Activated naive CD4-positive, alpha-beta T cell treated with anti-CD3 and anti-CD28 coated beads, Interleukin-2, amount 50 U/mL, for 24 hours (primary cell): ENCODE results near the gene LPCAT2.

Experiments used
- H3K27ac Mint-ChIP-seq: one replicate; pipeline ENCODE4 v1.8.0; 2021; ENCODE audit warnings: mild to moderate bottlenecking, mixed read lengths
- H3K27me3 Mint-ChIP-seq: one replicate; pipeline ENCODE4 v1.8.0; 2021; ENCODE audit warnings: mixed read lengths
- H3K36me3 Mint-ChIP-seq: one replicate; pipeline ENCODE4 v1.8.0; 2021; ENCODE audit warnings: mixed read lengths
- H3K4me1 Mint-ChIP-seq: one replicate; pipeline ENCODE4 v1.8.0; 2021; ENCODE audit warnings: mixed read lengths
- H3K4me3 Mint-ChIP-seq: one replicate; pipeline ENCODE4 v1.8.0; 2021; ENCODE audit warnings: mild to moderate bottlenecking, mixed read lengths
- H3K9me3 Mint-ChIP-seq: one replicate; pipeline ENCODE4 v1.8.0; 2021; ENCODE audit warnings: mixed read lengths

LPCAT2 gene

GRCh38 chr16:55543472-55543871 is 34.6 kb downstream of the LPCAT2 start:
- H3K9me3 Mint-ChIP-seq: no peaks in the 10 kb centered on the region
- no peaks in the 10 kb centered on the region for H3K4me1 Mint-ChIP-seq
- no peaks in the 10 kb centered on the region for H3K36me3 Mint-ChIP-seq
- no peak overlapping the region for H3K27ac Mint-ChIP-seq
- H3K4me3 Mint-ChIP-seq: no peak overlapping the region
- peaks cover 2% of the 10 kb centered on the region for H3K27me3 Mint-ChIP-seq

- H3K4me3 Mint-ChIP-seq: no peak overlapping the region
Measured at GRCh38 chr16:55552621-55553020, 43.7 kb downstream of the LPCAT2 start.

DNA sequence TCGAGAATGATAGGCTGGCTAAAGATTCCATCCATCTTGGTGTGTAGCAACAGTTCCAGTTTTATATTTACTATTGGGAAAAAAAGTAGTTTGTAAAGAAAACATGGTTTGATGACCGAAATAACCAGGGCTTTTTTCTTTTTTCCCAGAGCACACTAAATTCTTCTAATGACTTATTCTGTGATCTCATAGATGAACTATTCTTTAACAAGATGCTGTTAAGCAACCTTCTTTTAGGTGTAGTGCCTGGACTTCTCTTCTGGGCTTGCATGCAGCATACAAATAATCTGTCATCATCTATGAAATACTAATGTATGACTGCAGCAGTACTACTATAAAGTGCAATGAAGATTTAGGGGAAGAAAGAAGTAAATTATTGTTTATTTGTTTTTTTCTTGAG is 46.6 kb downstream of the LPCAT2 start:
- Mint-ChIP-seq H3K9me3 (peaks cover 10% of the 10 kb centered on the region), H3K4me1 (no peaks in the 10 kb centered on the region), H3K36me3 (no peaks in the 10 kb centered on the region), H3K27ac (no peak overlapping the region), H3K27me3 (no peaks in the 10 kb centered on the region), H3K4me3 (no peak overlapping the region)

More at GRCh38 chr16:55552621-55553020, 43.7 kb downstream of the LPCAT2 start:
- Mint-ChIP-seq H3K27ac (no peak overlapping the region), H3K27me3 (no peaks in the 10 kb centered on the region), H3K9me3 (peaks cover 10% of the 10 kb centered on the region), H3K4me1 (no peaks in the 10 kb centered on the region), H3K36me3 (no peaks in the 10 kb centered on the region)

DNA sequence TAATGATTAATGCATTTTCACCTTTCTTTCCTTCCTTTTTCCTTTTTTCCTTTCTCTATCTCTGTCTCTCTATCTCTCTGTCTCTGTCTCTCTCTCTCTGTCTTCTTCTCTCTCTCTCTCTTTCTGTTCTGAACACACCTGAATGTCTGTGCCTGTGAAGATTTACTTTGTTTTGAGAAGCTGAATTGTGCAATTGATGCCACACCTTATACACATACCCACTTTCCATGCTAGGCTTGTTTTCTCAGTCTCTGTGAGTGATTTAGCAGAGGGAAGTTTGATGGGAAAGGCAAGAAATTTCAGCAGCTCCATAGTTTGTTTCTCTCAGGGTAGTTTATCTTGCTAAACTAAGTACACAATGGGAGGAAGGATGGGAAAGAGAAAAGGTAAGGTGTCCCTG is 48.3 kb downstream of the LPCAT2 start:
- Mint-ChIP-seq H3K9me3 (peaks cover 10% of the 10 kb centered on the region), H3K4me1 (no peaks in the 10 kb centered on the region), H3K27ac (no peak overlapping the region), H3K36me3 (no peaks in the 10 kb centered on the region), H3K4me3 (no peak overlapping the region), H3K27me3 (no peaks in the 10 kb centered on the region)

GRCh38 chr16:55559233-55559632 is 50.4 kb downstream of the LPCAT2 start:
- Mint-ChIP-seq H3K9me3 (peaks cover 10% of the 10 kb centered on the region), H3K4me3 (no peak overlapping the region), H3K27ac (no peak overlapping the region), H3K27me3 (no peaks in the 10 kb centered on the region), H3K36me3 (no peaks in the 10 kb centered on the region), H3K4me1 (no peaks in the 10 kb centered on the region)

DNA sequence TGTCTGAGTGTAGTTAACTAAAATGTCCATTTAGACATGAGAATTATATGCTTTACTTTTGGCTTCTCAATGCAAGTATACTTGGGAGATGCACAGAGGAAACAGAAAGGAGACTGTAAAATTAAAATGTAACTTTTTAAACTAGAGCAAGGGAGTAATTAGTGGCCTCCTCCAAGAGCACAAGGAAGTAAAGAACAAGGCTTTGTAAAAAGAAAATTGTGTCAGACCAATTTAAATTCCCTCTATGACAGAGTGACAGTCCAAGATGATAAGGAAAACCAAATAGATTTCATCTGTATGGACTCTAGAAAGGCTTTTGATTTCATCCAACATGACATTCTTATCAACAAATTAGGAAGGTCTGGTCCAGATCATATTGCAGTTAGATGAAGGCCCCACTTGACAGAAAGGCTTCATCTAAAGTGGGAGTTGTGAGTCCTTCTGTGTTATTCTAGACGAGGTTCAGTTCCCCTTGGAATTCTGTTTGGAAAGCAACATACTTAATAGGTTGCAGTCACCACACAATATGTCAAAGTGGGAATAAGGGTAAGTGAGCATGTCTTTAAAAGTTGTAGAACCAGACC is 51.2 kb downstream of the LPCAT2 start:
- Mint-ChIP-seq H3K9me3 (peaks cover 5% of the 10 kb centered on the region), H3K4me3 (no peak overlapping the region), H3K4me1 (no peaks in the 10 kb centered on the region), H3K36me3 (no peaks in the 10 kb centered on the region), H3K27ac (no peak overlapping the region), H3K27me3 (no peaks in the 10 kb centered on the region)

DNA sequence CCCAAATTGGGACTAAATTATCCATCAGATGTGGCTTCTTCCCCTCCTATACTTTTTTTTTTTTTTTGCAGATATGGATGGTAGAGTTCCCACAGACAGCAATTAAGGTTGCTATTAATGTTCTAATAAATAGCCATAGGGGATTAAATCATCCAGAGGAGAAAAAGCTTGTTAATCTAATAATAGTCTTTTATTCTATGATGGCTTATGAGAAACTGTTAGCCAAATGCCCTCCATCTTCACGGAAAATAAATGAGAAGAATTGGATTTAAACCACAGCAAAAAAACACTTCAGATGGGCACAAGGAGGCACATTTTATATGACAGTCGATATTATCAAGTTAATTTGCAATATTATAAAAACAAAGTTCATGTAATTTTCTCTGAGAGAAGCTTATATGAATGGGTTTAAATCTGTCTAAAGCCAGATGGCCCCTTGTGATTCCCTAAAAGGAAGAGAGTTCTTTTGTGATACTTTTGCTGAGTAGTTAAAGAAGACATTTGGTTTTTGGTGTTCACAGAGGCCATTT is 52.5 kb downstream of the LPCAT2 start:
- Mint-ChIP-seq H3K4me3 (no peak overlapping the region), H3K27me3 (no peaks in the 10 kb centered on the region)

GRCh38 chr16:55562936-55563335 is 54.1 kb downstream of the LPCAT2 start:
- no peaks in the 10 kb centered on the region for H3K27me3 Mint-ChIP-seq
- H3K27ac Mint-ChIP-seq: no peak overlapping the region
- H3K9me3 Mint-ChIP-seq: no peaks in the 10 kb centered on the region
- no peaks in the 10 kb centered on the region for H3K36me3 Mint-ChIP-seq
- no peaks in the 10 kb centered on the region for H3K4me1 Mint-ChIP-seq
- H3K4me3 Mint-ChIP-seq: no peak overlapping the region

More for the DNA sequence above, 52.5 kb downstream of the LPCAT2 start:
- H3K4me1 Mint-ChIP-seq: no peaks in the 10 kb centered on the region
- no peak overlapping the region for H3K27ac Mint-ChIP-seq
- no peaks in the 10 kb centered on the region for H3K36me3 Mint-ChIP-seq
- peaks cover 5% of the 10 kb centered on the region for H3K9me3 Mint-ChIP-seq

- no peak overlapping the region for H3K4me3 Mint-ChIP-seq
- H3K27me3 Mint-ChIP-seq: no peaks in the 10 kb centered on the region
- no peaks in the 10 kb centered on the region for H3K36me3 Mint-ChIP-seq
- no peak overlapping the region for H3K27ac Mint-ChIP-seq
- no peaks in the 10 kb centered on the region for H3K9me3 Mint-ChIP-seq
- H3K4me1 Mint-ChIP-seq: no peaks in the 10 kb centered on the region
Measured at GRCh38 chr16:55563797-55564196, 54.9 kb downstream of the LPCAT2 start.

GRCh38 chr16:55565086-55565485 is 56.2 kb downstream of the LPCAT2 start:
- Mint-ChIP-seq H3K27me3 (no peaks in the 10 kb centered on the region), H3K27ac (no peak overlapping the region), H3K4me1 (no peaks in the 10 kb centered on the region), H3K9me3 (no peaks in the 10 kb centered on the region), H3K4me3 (no peak overlapping the region), H3K36me3 (no peaks in the 10 kb centered on the region)

DNA sequence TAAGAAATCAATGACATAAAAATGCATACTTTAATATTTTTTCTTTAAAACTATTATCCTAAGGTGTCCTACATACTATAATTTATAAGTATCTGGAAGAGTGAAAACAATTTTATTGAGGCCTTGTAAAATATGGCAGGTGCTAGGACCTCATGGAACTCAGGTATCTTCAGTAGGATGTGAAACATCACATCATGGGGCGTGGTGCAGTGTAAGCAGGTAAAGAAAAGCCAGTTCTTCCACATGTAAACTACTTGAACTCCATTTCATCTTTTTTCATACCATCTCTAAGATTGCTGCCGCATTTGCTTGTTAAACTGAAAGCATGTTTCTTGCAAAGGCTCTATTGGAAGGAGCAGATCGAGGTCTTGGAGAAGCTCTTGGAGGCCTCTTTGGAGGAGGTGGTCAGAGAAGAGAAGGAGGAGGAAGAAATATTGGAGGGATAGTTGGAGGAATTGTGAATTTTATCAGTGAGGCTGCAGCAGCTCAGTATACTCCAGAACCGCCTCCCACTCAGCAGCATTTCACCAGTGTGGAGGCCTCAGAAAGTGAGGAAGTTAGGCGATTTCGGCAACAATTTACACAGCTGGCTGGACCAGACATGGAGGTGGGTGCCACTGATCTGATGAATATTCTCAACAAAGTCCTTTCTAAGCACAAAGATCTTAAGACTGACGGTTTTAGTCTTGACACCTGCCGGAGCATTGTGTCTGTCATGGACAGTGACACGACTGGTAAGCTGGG is 57.7 kb downstream of the LPCAT2 start, which contains the start of gene CAPNS2:
CAPNS2 (plus strand) TSS at position 253 of the 744 bp plus-strand sequence; CDS start at position 326, 73 bp downstream.
- Mint-ChIP-seq H3K27me3 (no peaks in the 10 kb centered on the region), H3K4me1 (no peaks in the 10 kb centered on the region), H3K4me3 (no peak within 1 kb of the TSS), H3K27ac (no peak within 1 kb of the TSS), H3K36me3 (no peaks in the 10 kb centered on the region), H3K9me3 (no peaks in the 10 kb centered on the region)

DNA sequence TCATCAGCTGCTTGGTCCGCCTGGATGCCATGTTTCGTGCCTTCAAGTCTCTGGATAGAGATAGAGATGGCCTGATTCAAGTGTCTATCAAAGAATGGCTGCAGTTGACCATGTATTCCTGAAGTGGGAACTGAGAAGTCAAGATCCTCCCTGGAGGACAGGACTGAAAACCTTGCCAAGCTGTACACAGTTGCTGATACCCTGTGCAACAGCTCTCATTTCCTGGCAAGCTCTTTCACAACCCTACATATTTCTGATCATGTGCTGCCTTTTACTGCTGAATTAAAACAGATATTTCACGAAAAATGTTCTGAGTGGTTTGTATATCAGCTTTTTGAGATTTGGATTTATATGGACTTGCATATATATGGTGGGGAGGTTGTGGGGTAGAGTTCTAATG is 58.5 kb downstream of the LPCAT2 start:
- no peaks in the 10 kb centered on the region for H3K4me1 Mint-ChIP-seq
- H3K9me3 Mint-ChIP-seq: no peaks in the 10 kb centered on the region
- no peak overlapping the region for H3K27ac Mint-ChIP-seq
- no peak overlapping the region for H3K4me3 Mint-ChIP-seq
- H3K27me3 Mint-ChIP-seq: no peaks in the 10 kb centered on the region
- no peaks in the 10 kb centered on the region for H3K36me3 Mint-ChIP-seq

GRCh38 chr16:55568207-55568606 is 59.3 kb downstream of the LPCAT2 start:
- Mint-ChIP-seq H3K27ac (no peak overlapping the region), H3K9me3 (no peaks in the 10 kb centered on the region), H3K27me3 (no peaks in the 10 kb centered on the region), H3K36me3 (no peaks in the 10 kb centered on the region), H3K4me3 (no peak overlapping the region), H3K4me1 (no peaks in the 10 kb centered on the region)

DNA sequence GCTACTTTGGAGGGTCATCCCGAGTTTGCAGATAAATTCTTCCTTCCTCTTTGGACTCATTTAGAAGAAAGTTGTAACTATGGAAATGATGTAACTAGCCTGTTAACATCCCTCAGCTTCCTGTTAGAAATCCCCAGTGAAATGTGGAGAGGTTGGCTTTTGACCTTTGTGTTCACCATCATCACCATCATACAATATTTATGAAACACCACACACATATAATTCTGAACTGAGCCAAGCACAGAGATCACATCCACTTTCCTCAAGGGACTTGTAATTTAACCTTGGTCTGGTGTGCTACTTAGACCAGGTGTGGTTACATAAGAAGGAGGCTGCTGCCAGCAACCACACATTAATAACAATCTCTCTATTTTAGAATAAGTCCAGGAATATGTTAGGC is 60.2 kb downstream of the LPCAT2 start:
- Mint-ChIP-seq H3K36me3 (no peaks in the 10 kb centered on the region), H3K4me1 (no peaks in the 10 kb centered on the region), H3K9me3 (no peaks in the 10 kb centered on the region), H3K27me3 (no peaks in the 10 kb centered on the region), H3K27ac (no peak overlapping the region), H3K4me3 (no peak overlapping the region)

GRCh38 chr16:55570159-55570558 is 61.3 kb downstream of the LPCAT2 start:
- Mint-ChIP-seq H3K9me3 (no peaks in the 10 kb centered on the region), H3K27me3 (no peaks in the 10 kb centered on the region), H3K27ac (no peak overlapping the region), H3K4me3 (no peak overlapping the region), H3K4me1 (no peaks in the 10 kb centered on the region), H3K36me3 (no peaks in the 10 kb centered on the region)

DNA sequence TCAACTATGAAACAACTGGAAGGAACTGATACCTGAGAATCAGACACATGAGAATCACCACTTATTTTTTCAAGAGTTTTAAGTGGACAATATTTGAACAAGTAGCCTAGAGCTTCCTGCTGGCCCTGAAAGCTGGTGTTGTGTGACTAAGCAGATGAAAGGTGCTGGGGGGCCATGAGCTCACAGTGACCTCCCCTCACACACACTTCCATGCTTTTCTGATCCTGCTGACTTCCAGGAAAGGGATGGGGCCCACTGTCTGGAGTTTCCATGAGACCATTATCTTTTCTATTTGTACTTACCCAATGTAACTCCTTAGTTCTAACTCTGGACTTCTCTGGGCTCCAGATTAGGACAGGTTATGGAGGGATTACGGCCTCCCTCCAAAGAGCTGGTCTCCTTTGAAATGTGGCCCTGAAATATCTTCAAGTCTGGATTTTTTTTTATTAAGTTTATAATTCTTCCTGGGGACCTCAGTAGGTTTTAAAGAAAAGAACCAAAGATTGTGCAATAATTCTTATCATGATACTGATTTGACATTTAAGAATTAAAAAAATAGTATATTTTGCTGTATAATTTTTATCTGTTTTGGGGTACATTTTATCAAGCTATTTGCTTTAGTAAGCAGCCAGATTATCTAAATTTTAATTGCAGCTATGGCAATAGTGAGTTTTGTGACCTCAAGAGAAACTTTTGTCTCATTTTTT is 62.5 kb downstream of the LPCAT2 start:
- no peaks in the 10 kb centered on the region for H3K27me3 Mint-ChIP-seq
- H3K9me3 Mint-ChIP-seq: no peaks in the 10 kb centered on the region
- H3K4me3 Mint-ChIP-seq: no peak overlapping the region
- H3K36me3 Mint-ChIP-seq: no peaks in the 10 kb centered on the region
- H3K27ac Mint-ChIP-seq: no peak overlapping the region
- H3K4me1 Mint-ChIP-seq: no peaks in the 10 kb centered on the region
